NCI-H1417 (cell line): ENCODE measurements around the gene SCFD2.
A peak's percentile ranks its signal among the peaks of the same experiment; 100 is the strongest.

Experiments used
- DNase-seq, 3 experiments: peaks; one replicate each; lab custom pipeline; 2025; lab: John Stamatoyannopoulos, UW

SCFD2 gene

GRCh38 chr4:52919461-52919860 is 446.4 kb downstream of the SCFD2 start:
- DNase-seq: no peak

GRCh38 chr4:52917817-52918216 is 448.0 kb downstream of the SCFD2 start:
- DNase-seq: no peak

- DNase-seq: no peak
Observed at GRCh38 chr4:52915730-52916300, 450.0 kb downstream of the SCFD2 start.

- DNase-seq: no peak
Observed at GRCh38 chr4:52915191-52915590, 450.7 kb downstream of the SCFD2 start.

GRCh38 chr4:52914051-52914605 is 451.7 kb downstream of the SCFD2 start:
- DNase-seq: no peak

- DNase-seq: no peak
Observed at GRCh38 chr4:52912608-52913007, 453.3 kb downstream of the SCFD2 start.

GRCh38 chr4:52911684-52912294 is 454.1 kb downstream of the SCFD2 start:
- DNase-seq: peak; percentile 31 to 89 (median 63)

GRCh38 chr4:52910115-52910514 is 455.7 kb downstream of the SCFD2 start:
- no peak for DNase-seq

GRCh38 chr4:52907510-52907909 is 458.4 kb downstream of the SCFD2 start:
- DNase-seq: no peak

- no peak for DNase-seq
Observed at GRCh38 chr4:52904421-52904820, 461.4 kb downstream of the SCFD2 start.

- DNase-seq: no peak
Observed at GRCh38 chr4:52903273-52903672, 462.6 kb downstream of the SCFD2 start.

GRCh38 chr4:52894443-52894842 is 471.4 kb downstream of the SCFD2 start:
- no peak for DNase-seq

GRCh38 chr4:52892880-52893279 is 473.0 kb downstream of the SCFD2 start:
- DNase-seq: no peak

- DNase-seq: no peak
Observed at GRCh38 chr4:52891743-52892142, 474.1 kb downstream of the SCFD2 start.

GRCh38 chr4:52890521-52890791 is 475.4 kb downstream of the SCFD2 start:
- DNase-seq: no peak

GRCh38 chr4:52889778-52890520 is 475.9 kb downstream of the SCFD2 start:
- no peak for DNase-seq

GRCh38 chr4:52889354-52889753 is 476.5 kb downstream of the SCFD2 start:
- peak in 1 of 3 experiments; percentile 26 for DNase-seq

- DNase-seq: no peak
Observed at GRCh38 chr4:52884994-52885393, 480.9 kb downstream of the SCFD2 start.

- DNase-seq: no peak
Observed at GRCh38 chr4:52883707-52884669, 481.9 kb downstream of the SCFD2 start.

- no peak for DNase-seq
Observed at GRCh38 chr4:52883183-52883621, 482.7 kb downstream of the SCFD2 start.

- DNase-seq: no peak
Observed at GRCh38 chr4:52880994-52881393, 484.9 kb downstream of the SCFD2 start.

GRCh38 chr4:52879471-52879870 is 486.4 kb downstream of the SCFD2 start:
- no peak for DNase-seq
